HUES64 (cell line): ENCODE data around the gene TFDP1.

Experiments used
- H3K27ac ChIP-seq: 2 replicates; pipeline ENCODE4 v1.7.0; 2013; ENCODE audit warnings: low read depth, low read length, inconsistent platforms
- H3K27me3 ChIP-seq: 2 replicates; pipeline ENCODE4 v1.6.1; 2013; ENCODE audit warnings: mild to moderate bottlenecking, low read length; ENCODE audit not compliant: insufficient read depth
- H3K36me3 ChIP-seq: 2 replicates; pipeline ENCODE4 v1.6.1; 2013; ENCODE audit warnings: mild to moderate bottlenecking, low read length; ENCODE audit not compliant: insufficient read depth
- H3K4me1 ChIP-seq: 2 replicates; pipeline ENCODE4 v1.6.1; 2013; ENCODE audit warnings: mild to moderate bottlenecking, low read length, moderate library complexity; ENCODE audit not compliant: insufficient read depth
- H3K4me3 ChIP-seq: 2 replicates; pipeline ENCODE4 v1.5.1; 2013; ENCODE audit warnings: mild to moderate bottlenecking, low read length, moderate library complexity
- H3K9ac ChIP-seq: 2 replicates; pipeline ENCODE4 v1.6.1; 2013; ENCODE audit warnings: mild to moderate bottlenecking, low read depth, low read length
- H3K9me3 ChIP-seq: 2 replicates; pipeline ENCODE4 v1.6.1; 2013; ENCODE audit warnings: low read depth, low read length; ENCODE audit not compliant: insufficient read depth
- WGBS: fragments of 150-250, 120-280 bp; methylation state at CpG from one replicate; pipeline ENCODE4 v1.1.7; 2013; ENCODE audit warnings: missing lambda C conversion rate; 5-methylcytosine and 5-hydroxymethylcytosine counted together

TFDP1 gene

DNA sequence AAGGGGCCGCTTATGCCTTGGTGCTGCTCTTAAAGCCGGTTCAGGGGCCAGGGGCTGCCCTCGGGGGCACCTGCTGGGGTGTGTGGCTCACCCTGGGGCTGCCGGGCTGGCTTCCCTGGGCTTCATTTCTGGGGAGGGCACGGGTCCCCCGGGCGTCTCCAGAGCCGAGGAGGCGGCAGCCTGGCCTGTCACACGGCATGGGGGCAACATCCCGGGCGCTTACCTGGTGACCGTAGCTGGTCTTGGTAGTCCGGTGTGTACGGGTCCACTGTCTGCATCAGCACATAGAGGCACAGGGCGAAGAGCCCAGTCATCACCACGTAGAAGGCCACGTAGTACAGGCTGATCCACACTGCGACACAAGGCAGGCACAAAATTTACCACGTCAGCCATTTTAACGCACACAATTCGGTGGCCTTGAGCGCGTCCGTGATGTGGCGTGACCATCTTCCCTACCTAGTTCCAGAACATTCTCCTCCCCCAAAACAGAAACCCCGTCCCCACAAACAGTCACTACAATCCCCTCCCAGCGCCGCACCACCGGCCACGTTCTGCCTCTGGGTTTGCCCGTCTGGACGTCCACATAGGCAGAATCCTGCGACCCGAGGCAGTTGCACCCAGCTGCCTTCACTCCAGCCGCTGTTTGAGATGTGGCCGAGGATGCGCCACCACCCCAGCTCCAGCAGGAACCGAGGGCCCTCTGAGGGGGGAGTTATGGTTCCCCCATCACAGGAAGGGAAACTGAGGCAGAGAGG, 70.2 kb downstream of the TFDP1 start:
- H3K27ac ChIP-seq = no peak overlapping the region
- no peak overlapping the region for H3K4me3 ChIP-seq
- no peaks in the 10 kb centered on the region for H3K36me3 ChIP-seq
- H3K4me1 ChIP-seq = no peaks in the 10 kb centered on the region
- 93% methylated on average over 39 of the region's 39 CpGs for WGBS
- H3K9me3 ChIP-seq = no peaks in the 10 kb centered on the region
- H3K27me3 ChIP-seq = no peaks in the 10 kb centered on the region
- no peak overlapping the region for H3K9ac ChIP-seq

GRCh38 chr13:113655346-113656002, 70.9 kb downstream of the TFDP1 start:
- H3K27me3 ChIP-seq = no peaks in the 10 kb centered on the region
- 94% methylated on average over 15 of the region's 15 CpGs for WGBS
- no peak overlapping the region for H3K4me3 ChIP-seq
- no peaks in the 10 kb centered on the region for H3K4me1 ChIP-seq
- no peak overlapping the region for H3K9ac ChIP-seq
- H3K27ac ChIP-seq = no peak overlapping the region
- no peaks in the 10 kb centered on the region for H3K9me3 ChIP-seq
- no peaks in the 10 kb centered on the region for H3K36me3 ChIP-seq

DNA sequence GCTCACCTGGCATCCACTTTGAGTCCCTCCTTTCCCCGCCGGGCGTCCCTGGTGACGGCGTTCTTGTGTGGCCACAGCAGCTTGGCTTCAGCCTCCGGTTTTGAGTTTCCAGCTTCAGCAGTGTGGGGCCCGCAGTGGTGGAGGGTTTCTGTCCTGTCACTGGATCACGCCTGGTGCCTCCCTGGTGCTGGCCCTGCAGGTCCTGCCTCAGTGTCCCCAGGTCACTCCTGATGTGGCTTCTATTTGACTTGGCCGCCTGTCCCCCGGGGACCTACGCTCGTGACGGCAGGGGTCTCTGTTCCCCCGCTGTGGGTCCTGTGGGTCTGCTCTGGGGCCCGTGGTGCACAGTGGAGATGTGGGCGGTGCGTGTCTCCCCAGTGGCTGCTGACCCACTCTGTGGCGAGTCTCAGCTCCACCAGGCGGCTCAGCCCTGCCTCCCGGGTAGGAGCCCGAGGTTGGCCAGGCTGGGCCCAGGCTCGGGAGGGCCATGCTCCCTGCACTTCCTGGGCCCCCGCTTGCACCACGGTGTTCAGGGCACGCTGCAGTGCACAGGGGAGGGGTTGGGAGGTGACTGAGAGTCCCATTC, 71.5 kb downstream of the TFDP1 start:
- Histone ChIP-seq H3K36me3 (no peaks in the 10 kb centered on the region), H3K9ac (no peak overlapping the region), H3K27me3 (no peaks in the 10 kb centered on the region), H3K4me3 (no peak overlapping the region), H3K27ac (no peak overlapping the region), H3K9me3 (no peaks in the 10 kb centered on the region), H3K4me1 (no peaks in the 10 kb centered on the region)
- WGBS = 96% methylated on average over 25 of the region's 25 CpGs

GRCh38 chr13:113656831-113657671, 72.5 kb downstream of the TFDP1 start:
- Histone ChIP-seq H3K4me3 (no peak overlapping the region), H3K27me3 (no peaks in the 10 kb centered on the region), H3K4me1 (no peaks in the 10 kb centered on the region), H3K36me3 (no peaks in the 10 kb centered on the region), H3K27ac (no peak overlapping the region), H3K9me3 (no peaks in the 10 kb centered on the region), H3K9ac (no peak overlapping the region)
- WGBS = 94% methylated on average over 42 of the region's 42 CpGs

DNA sequence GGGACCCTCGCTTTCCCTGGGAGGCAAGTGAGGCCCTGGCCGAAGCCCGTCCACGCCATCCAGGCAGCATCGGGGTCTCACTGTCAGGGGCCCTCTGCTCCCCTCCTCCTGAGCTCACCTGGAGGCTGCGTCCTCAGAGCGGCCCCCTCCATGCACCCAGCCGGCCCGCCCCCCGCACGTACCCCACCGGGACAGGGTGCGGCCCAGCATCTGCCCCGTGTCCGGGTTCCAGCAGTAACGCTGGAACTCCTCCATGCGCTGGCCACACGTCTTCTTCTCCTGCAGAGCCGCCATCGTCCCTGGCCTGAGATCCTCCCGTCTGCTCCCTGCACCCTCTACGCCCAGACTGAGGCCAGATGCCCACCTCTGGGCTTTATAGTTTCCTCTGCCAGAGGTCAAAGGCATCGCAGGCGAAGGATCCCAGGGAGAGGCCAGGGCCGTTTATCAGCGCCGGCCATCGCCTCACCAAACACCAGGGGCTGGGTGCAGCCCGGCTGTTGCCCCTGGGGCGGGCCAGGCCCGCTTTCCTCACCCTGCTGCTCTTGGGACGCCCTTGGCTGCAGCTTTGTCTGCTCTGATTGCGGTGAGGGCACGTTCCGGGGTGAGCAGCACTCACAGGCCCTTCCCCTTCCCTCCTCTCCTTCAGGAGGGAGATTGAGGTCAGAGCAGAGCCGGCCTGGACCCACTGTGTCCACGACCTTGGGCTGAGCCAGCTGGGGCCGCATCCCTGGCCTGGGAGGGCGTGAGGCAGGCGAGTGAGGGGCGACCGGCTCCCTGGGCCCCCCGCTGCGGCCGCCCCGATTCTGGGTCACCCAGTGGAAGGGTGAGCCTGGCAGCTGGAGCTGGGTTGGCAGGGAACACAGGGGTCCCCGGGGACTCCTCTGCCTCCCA, 73.5 kb downstream of the TFDP1 start, which contains the start of gene ATP4B:
ATP4B (minus strand) TSS at position 348 of the 891 bp plus-strand sequence; CDS start at position 294, 54 bp downstream.
- 94% methylated on average over 47 of the region's 47 CpGs for WGBS
- no peaks in the 10 kb centered on the region for H3K9me3 ChIP-seq

DNA sequence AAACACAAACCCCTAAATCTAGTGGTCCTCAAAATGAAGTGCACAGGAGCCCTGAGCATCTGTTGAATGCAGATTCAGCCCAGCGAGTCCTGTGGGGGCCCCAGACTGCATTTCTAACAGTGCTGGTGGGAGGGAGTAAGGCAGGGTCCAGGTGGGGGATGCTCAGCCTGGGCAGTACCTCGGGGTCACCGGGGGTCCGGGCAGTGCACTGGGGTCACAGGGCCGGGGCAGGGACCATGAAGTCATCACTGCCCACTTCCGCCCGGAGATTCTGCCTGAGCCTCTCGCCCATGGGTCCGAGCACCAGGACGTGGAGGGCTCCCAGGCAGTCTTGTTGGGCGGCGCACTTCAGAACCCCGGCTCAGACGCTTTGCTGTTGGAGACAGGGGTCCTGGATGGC, 74.3 kb downstream of the TFDP1 start:
- Histone ChIP-seq H3K27ac (no peak overlapping the region), H3K4me1 (no peaks in the 10 kb centered on the region), H3K4me3 (no peak overlapping the region), H3K36me3 (no peaks in the 10 kb centered on the region), H3K9ac (no peak overlapping the region), H3K27me3 (no peaks in the 10 kb centered on the region), H3K9me3 (no peaks in the 10 kb centered on the region)
- 81% methylated on average over 14 of the region's 14 CpGs for WGBS

More for the DNA sequence above, 73.5 kb downstream of the TFDP1 start, which contains the start of gene ATP4B:
- no peak within 1 kb of the TSS for H3K27ac ChIP-seq
- H3K36me3 ChIP-seq = no peaks in the 10 kb centered on the region
- H3K4me3 ChIP-seq = no peak within 1 kb of the TSS
- H3K4me1 ChIP-seq = no peaks in the 10 kb centered on the region
- no peaks in the 10 kb centered on the region for H3K27me3 ChIP-seq
- no peak within 1 kb of the TSS for H3K9ac ChIP-seq

DNA sequence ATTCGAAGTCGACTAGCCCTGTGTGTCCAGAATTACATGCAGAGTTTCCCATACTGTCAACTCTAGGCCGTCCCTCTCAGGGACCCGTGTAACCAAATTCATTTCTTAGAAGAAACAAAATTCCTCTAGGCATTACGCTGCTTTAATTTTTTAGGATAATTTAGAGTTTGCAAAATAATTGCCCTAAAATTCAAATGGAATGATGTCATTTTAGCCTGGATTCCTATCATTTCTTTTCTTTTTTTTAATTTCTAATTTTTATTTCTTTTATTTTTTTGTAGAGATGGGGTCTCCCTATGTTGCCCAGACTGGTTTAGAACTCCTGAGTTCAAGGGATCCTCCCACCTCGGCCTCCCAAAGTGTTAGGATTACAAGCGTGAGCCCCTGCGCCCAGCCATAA, 74.8 kb downstream of the TFDP1 start:
- no peaks in the 10 kb centered on the region for H3K36me3 ChIP-seq
- WGBS = 89% methylated on average over 7 of the region's 8 CpGs
- no peak overlapping the region for H3K27ac ChIP-seq
- no peak overlapping the region for H3K4me3 ChIP-seq
- no peaks in the 10 kb centered on the region for H3K4me1 ChIP-seq
- H3K27me3 ChIP-seq = no peaks in the 10 kb centered on the region
- H3K9me3 ChIP-seq = no peaks in the 10 kb centered on the region
- H3K9ac ChIP-seq = no peak overlapping the region

- H3K27ac ChIP-seq = no peak overlapping the region
- H3K36me3 ChIP-seq = no peaks in the 10 kb centered on the region
- no peak overlapping the region for H3K9ac ChIP-seq
- 90% methylated on average over 3 of the region's 3 CpGs for WGBS
- H3K4me3 ChIP-seq = no peak overlapping the region
- no peaks in the 10 kb centered on the region for H3K27me3 ChIP-seq
- no peaks in the 10 kb centered on the region for H3K9me3 ChIP-seq
- no peaks in the 10 kb centered on the region for H3K4me1 ChIP-seq
These were observed 75.5 kb downstream of the TFDP1 start for GRCh38 chr13:113660066-113660465.

GRCh38 chr13:113661509-113661908, 77.0 kb downstream of the TFDP1 start:
- Histone ChIP-seq H3K27ac (no peak overlapping the region), H3K4me1 (no peaks in the 10 kb centered on the region), H3K27me3 (no peaks in the 10 kb centered on the region), H3K9ac (no peak overlapping the region), H3K4me3 (no peak overlapping the region), H3K9me3 (no peaks in the 10 kb centered on the region), H3K36me3 (no peaks in the 10 kb centered on the region)
- WGBS = no CpG with 5 or more reads among the region's 2 CpGs

DNA sequence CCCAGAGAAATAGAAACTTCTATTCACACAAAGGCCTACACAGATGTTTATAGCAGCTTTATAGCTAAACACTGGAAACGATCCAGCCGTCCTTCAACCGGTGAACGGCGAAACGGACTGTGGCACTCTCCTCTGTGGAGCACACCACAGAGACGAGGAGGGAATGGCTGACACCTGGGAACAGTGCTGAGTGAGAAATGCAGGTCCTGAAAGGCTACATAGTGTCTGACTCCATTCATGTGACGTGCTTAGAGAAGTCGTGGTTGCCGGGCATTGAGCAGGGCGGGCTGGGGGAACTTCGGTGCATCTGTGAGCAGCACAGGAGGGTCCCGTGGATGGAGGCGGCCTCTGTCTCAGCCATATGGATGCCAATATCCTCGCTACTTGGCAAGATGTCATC, 79.4 kb downstream of the TFDP1 start:
- no peak overlapping the region for H3K4me3 ChIP-seq
- WGBS = 92% methylated on average over 15 of the region's 15 CpGs

More for the DNA sequence above, 79.4 kb downstream of the TFDP1 start:
- H3K4me1 ChIP-seq = no peaks in the 10 kb centered on the region
- H3K27me3 ChIP-seq = no peaks in the 10 kb centered on the region
- no peak overlapping the region for H3K27ac ChIP-seq
- H3K9ac ChIP-seq = no peak overlapping the region
- no peaks in the 10 kb centered on the region for H3K9me3 ChIP-seq
- no peaks in the 10 kb centered on the region for H3K36me3 ChIP-seq
